T-helper 1 cell (primary cell): ENCODE data around the gene EVI5.
"Not testable (repeated sequence)": the region's sequence is repeated elsewhere in the genome, so short reads cannot be mapped to it uniquely, and the experiment has no call there.

Experiments
- DNase-seq, 5 donors: peaks; one replicate each; pipeline ENCODE4 v3.0.0-alpha.2; 2012 to 2020

Gene EVI5

GRCh38 chr1:92791487-92792066 lies 6.7 kb upstream of the EVI5 start:
- DNase-seq, result no peak

GRCh38 chr1:92790867-92791266 lies 6.0 kb upstream of the EVI5 start:
- DNase-seq, result no peak

- DNase-seq, result no peak
Measured at GRCh38 chr1:92790081-92790480, 5.2 kb upstream of the EVI5 start.

- no peak for DNase-seq
Measured at GRCh38 chr1:92786111-92786901, 1.4 kb upstream of the EVI5 start.

GRCh38 chr1:92784021-92784638 lies 778 bp downstream of the EVI5 start:
- DNase-seq, result peak in 3 of 5 donors; percentile 5 to 71 (median 21)

- not testable (repeated sequence) for DNase-seq
Measured at GRCh38 chr1:92783550-92783949, 1.4 kb downstream of the EVI5 start.

- DNase-seq, result no peak
Measured at GRCh38 chr1:92778376-92778775, 6.5 kb downstream of the EVI5 start.

- no peak for DNase-seq
Measured at GRCh38 chr1:92774407-92774806, 10.5 kb downstream of the EVI5 start.

GRCh38 chr1:92773749-92774148 lies 11.2 kb downstream of the EVI5 start:
- not testable (repeated sequence) for DNase-seq

GRCh38 chr1:92769856-92770255 lies 15.1 kb downstream of the EVI5 start:
- no peak for DNase-seq

- no peak for DNase-seq
Measured at GRCh38 chr1:92768915-92769314, 16.0 kb downstream of the EVI5 start.

GRCh38 chr1:92768296-92768695 lies 16.6 kb downstream of the EVI5 start:
- DNase-seq, result no peak

GRCh38 chr1:92764116-92764515 lies 20.8 kb downstream of the EVI5 start:
- DNase-seq, result no peak

GRCh38 chr1:92762355-92762754 lies 22.6 kb downstream of the EVI5 start:
- DNase-seq, result no peak

GRCh38 chr1:92759361-92759760 lies 25.5 kb downstream of the EVI5 start:
- DNase-seq, result no peak

- DNase-seq, result no peak
Measured at GRCh38 chr1:92756537-92756936, 28.4 kb downstream of the EVI5 start.

GRCh38 chr1:92755541-92756461 lies 29.1 kb downstream of the EVI5 start:
- DNase-seq, result no peak

GRCh38 chr1:92754719-92755050 lies 30.2 kb downstream of the EVI5 start:
- DNase-seq, result no peak

- no peak for DNase-seq
Measured at GRCh38 chr1:92754000-92754718, 30.7 kb downstream of the EVI5 start.

GRCh38 chr1:92752719-92753118 lies 32.2 kb downstream of the EVI5 start:
- no peak for DNase-seq

GRCh38 chr1:92749024-92749634 lies 35.8 kb downstream of the EVI5 start:
- DNase-seq, result peak in 2 of 5 donors; percentile 18 to 48

- DNase-seq, result no peak
Measured at GRCh38 chr1:92748138-92748537, 36.8 kb downstream of the EVI5 start.
